GM18517 (cell line): ENCODE data around the gene TBX21.

ENCODE experiments used
- ATAC-seq: cut with Tn5 transposase; IDR thresholded peaks from one replicate; pipeline ENCODE4 v1.9.1; 2021; ENCODE audit warnings: mild to moderate bottlenecking, moderate library complexity; ENCODE audit not compliant: unreplicated experiment

The TBX21 gene

GRCh38 chr17:47733047-47733673 lies at the start of gene TBX21:
TBX21 (plus strand) TSS chr17:47733236; CDS start chr17:47733455, 219 bp downstream.
- ATAC-seq, result peak; percentile 45

GRCh38 chr17:47684025-47684424 lies 49.0 kb upstream of the TBX21 start:
- no peak for ATAC-seq

- no peak for ATAC-seq
These were observed 48.4 kb upstream of the TBX21 start for GRCh38 chr17:47684535-47685193.

- no peak for ATAC-seq
These were observed 47.3 kb upstream of the TBX21 start for GRCh38 chr17:47685556-47686275.

- no peak for ATAC-seq
These were observed 46.8 kb upstream of the TBX21 start for GRCh38 chr17:47686276-47686635.

- ATAC-seq, result no peak
These were observed 46.2 kb upstream of the TBX21 start for GRCh38 chr17:47686664-47687327.

GRCh38 chr17:47687328-47687690 lies 45.7 kb upstream of the TBX21 start:
- no peak for ATAC-seq

GRCh38 chr17:47687748-47688147 lies 45.3 kb upstream of the TBX21 start:
- ATAC-seq, result no peak

GRCh38 chr17:47690121-47690520 lies 42.9 kb upstream of the TBX21 start:
- no peak for ATAC-seq

GRCh38 chr17:47692137-47692894 lies 40.7 kb upstream of the TBX21 start:
- ATAC-seq, result no peak

GRCh38 chr17:47692895-47693730 lies 39.9 kb upstream of the TBX21 start:
- no peak for ATAC-seq

GRCh38 chr17:47693731-47694580 lies 39.1 kb upstream of the TBX21 start, which contains the start of gene TBKBP1:
TBKBP1 (plus strand) TSS chr17:47694161; CDS start chr17:47696113, 1,952 bp downstream.
- ATAC-seq, result no peak

GRCh38 chr17:47694581-47695428 lies 38.2 kb upstream of the TBX21 start:
- no peak for ATAC-seq

GRCh38 chr17:47695429-47696376 lies 37.3 kb upstream of the TBX21 start:
- ATAC-seq, result no peak

GRCh38 chr17:47696717-47697642 lies 36.1 kb upstream of the TBX21 start:
- ATAC-seq, result no peak
